Liver (tissue), 9 donors: ENCODE measurements around the gene AADACL4. TPM values are rescaled to one million over a fixed set of nuclear protein-coding genes. Genes with fewer than 3 reads are reported as not detected.

Source experiments
- DNase-seq: peaks from one replicate; pipeline ENCODE4 v3.0.0-alpha.2; 2017; ENCODE audit warnings: low spot score
- H3K27ac ChIP-seq, 2 donors: one replicate each; pipeline ENCODE4 v1.7.0; 2013; ENCODE audit warnings: inconsistent platforms in 2 of 2, low read length in 2 of 2, control low read depth in 1 of 2, low read depth in 1 of 2, mild to moderate bottlenecking in 1 of 2
- H3K27me3 ChIP-seq, 4 donors: one replicate each; pipeline versions ENCODE4 v1.6.1 to v1.7.0; 2013; ENCODE audit warnings: low read length in 3 of 4, inconsistent platforms in 1 of 4, mild to moderate bottlenecking in 1 of 4, moderate library complexity in 1 of 4; ENCODE audit not compliant: control insufficient read depth in 4 of 4, insufficient read depth in 4 of 4
- H3K36me3 ChIP-seq, 4 donors: one replicate each; pipeline versions ENCODE4 v1.6.1 to v1.7.0; 2013; ENCODE audit warnings: low read length in 3 of 4, mild to moderate bottlenecking in 3 of 4, low read depth in 1 of 4, moderate library complexity in 1 of 4; ENCODE audit not compliant: control insufficient read depth in 4 of 4, insufficient read depth in 3 of 4
- H3K4me1 ChIP-seq, 4 donors: one replicate each; pipeline versions ENCODE4 v1.6.1 to v1.7.0; 2013; ENCODE audit warnings: low read length in 3 of 4, mild to moderate bottlenecking in 3 of 4, moderate library complexity in 1 of 4; ENCODE audit not compliant: control insufficient read depth in 4 of 4, insufficient read depth in 4 of 4
- H3K4me3 ChIP-seq, 3 donors: one replicate each; pipeline versions ENCODE4 v1.6.1 to v1.7.0; 2013; ENCODE audit warnings: low read length in 3 of 3, control low read depth in 1 of 3, low read depth in 1 of 3, mild to moderate bottlenecking in 1 of 3
- H3K9ac ChIP-seq, 2 donors: one replicate each; pipeline ENCODE4 v1.7.0; 2013; ENCODE audit warnings: low read length in 2 of 2, mild to moderate bottlenecking in 2 of 2, moderate library complexity in 2 of 2, control low read depth in 1 of 2, low read depth in 1 of 2
- H3K9me3 ChIP-seq, 4 donors: one replicate each; pipeline versions ENCODE4 v1.6.1 to v1.7.0; 2013; ENCODE audit warnings: low read length in 3 of 4; ENCODE audit not compliant: control insufficient read depth in 4 of 4
- ATF3 ChIP-seq: IDR thresholded peaks from 2 replicates; pipeline ENCODE4 v1.6.1; 2016; ENCODE audit warnings: antibody characterized with exemption
- EGR1 ChIP-seq, 2 donors: IDR thresholded peaks; 2 replicates each; pipeline ENCODE4 v1.6.1; 2016 to 2018; ENCODE audit warnings: antibody characterized with exemption in 2 of 2, low read depth in 2 of 2
- FOXA1 ChIP-seq: IDR thresholded peaks from 2 replicates; pipeline ENCODE4 v1.6.1; 2016; ENCODE audit warnings: antibody characterized with exemption
- FOXA2 ChIP-seq: IDR thresholded peaks from 2 replicates; pipeline ENCODE4 v1.6.1; 2016; ENCODE audit warnings: antibody characterized with exemption
- GABPA ChIP-seq, 2 donors: IDR thresholded peaks in 1 of 2; conservative IDR thresholded peaks in 1 of 2; 2 replicates each; pipeline ENCODE4 v1.6.1; 2016; ENCODE audit warnings: antibody characterized with exemption in 2 of 2, mild to moderate bottlenecking in 1 of 2, moderate library complexity in 1 of 2
- HNF4A ChIP-seq, 2 donors: conservative IDR thresholded peaks; 2 replicates each; pipeline ENCODE4 v1.6.1; 2016; ENCODE audit warnings: antibody characterized with exemption in 2 of 2, mild to moderate bottlenecking in 2 of 2
- HNF4G ChIP-seq: IDR thresholded peaks from 2 replicates; pipeline ENCODE4 v1.6.1; 2016; ENCODE audit warnings: antibody characterized with exemption
- JUND ChIP-seq, 2 donors: IDR thresholded peaks; 2 replicates each; pipeline ENCODE4 v1.6.1; 2016; ENCODE audit warnings: antibody characterized with exemption in 2 of 2
- MAX ChIP-seq: IDR thresholded peaks from 2 replicates; pipeline ENCODE4 v1.6.1; 2016; ENCODE audit warnings: antibody characterized with exemption
- NR2F2 ChIP-seq: IDR thresholded peaks from 2 replicates; pipeline ENCODE4 v1.6.1; 2016; ENCODE audit warnings: antibody characterized with exemption
- RAD21 ChIP-seq, 2 donors: IDR thresholded peaks; 2 replicates each; pipeline ENCODE4 v1.6.1; 2016; ENCODE audit warnings: antibody characterized with exemption in 2 of 2, mild to moderate bottlenecking in 2 of 2
- TAF1 ChIP-seq: conservative IDR thresholded peaks from 2 replicates; pipeline ENCODE4 v1.6.1; 2016; ENCODE audit warnings: antibody characterized with exemption, mild to moderate bottlenecking
- YY1 ChIP-seq: IDR thresholded peaks from 2 replicates; pipeline ENCODE4 v1.6.1; 2016; ENCODE audit warnings: antibody characterized with exemption, mild to moderate bottlenecking
- ZBTB33 ChIP-seq: IDR thresholded peaks from 2 replicates; pipeline ENCODE4 v1.6.1; 2016; ENCODE audit warnings: antibody characterized with exemption
- WGBS: extraction: QIAGEN DNeasy Blood & Tissue Kit; methylation state at CpG from one replicate; pipeline ENCODE4 v1.1.7; 2013; 5-methylcytosine and 5-hydroxymethylcytosine counted together
- polyA plus RNA-seq, 2 donors: library from polyadenylated mRNA; stranded (reverse) in 1 of 2; unstranded in 1 of 2; fragments of 200-250 nt in 1 of 2; fragments of >200 nt in 1 of 2; fragmentation: Nextera tagmentation in 1 of 2; extraction: Ambion mirVana in 1 of 2; gene quantifications; one replicate each; pipeline versions ENCODE4 v1.2.1 to v1.2.3, GENCODE V29; 2013 to 2015
- total RNA-seq, 2 donors: library from RNA; depleted of rRNA; stranded (reverse); fragments of >200 nt; gene quantifications; one replicate each; pipeline ENCODE4 v1.2.3, GENCODE V29; 2014
- TF ChIP-seq, protein P1 (sequence below): IDR thresholded peaks from 2 replicates; pipeline ENCODE4 v1.6.1; 2016; ENCODE audit warnings: antibody characterized with exemption, mild to moderate bottlenecking
- donor health status: healthy.
- donor health status: healthy.
- donor health status: healthy.
- donor health status: healthy.
- donor health status: healthy.

The AADACL4 gene
- total and polyA plus RNA-seq, 4 donors, result not detected

- TF ChIP-seq ATF3 (no peak), HNF4G (no peak), MAX (no peak)
These were observed 12.8 kb upstream of the AADACL4 start (continued) for GRCh38 chr1:12630946-12631530.

DNA sequence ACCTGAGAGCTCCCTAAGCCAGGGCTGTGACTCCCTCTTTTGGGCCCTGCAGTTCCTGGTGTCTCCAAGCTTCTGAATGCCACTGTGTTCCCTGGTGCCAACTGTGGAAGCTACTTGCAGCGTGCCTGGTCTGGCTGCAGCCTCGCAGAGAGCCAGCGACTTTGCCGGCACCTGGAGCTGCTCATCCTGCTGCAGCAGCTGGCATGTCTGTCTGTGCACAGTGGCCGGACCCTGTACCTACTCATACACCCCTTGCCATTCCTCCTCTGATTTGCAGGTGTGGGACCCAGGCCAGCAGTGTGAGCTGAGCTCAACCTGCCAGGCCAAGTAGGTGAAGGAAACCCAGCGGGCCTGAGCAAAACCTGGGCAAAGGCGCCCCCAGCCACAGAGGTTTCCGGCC lies 12.3 kb upstream of the AADACL4 start:
- TF ChIP-seq HNF4A (conservative IDR thresholded peaks at IDR 0.05), result no peak
- TF ChIP-seq EGR1 (IDR thresholded peaks at IDR 0.05; ENCODE audit: low read depth in 2 of 2), result no peak
- TF ChIP-seq FOXA1, result no peak
- no peak overlapping the region for H3K9ac ChIP-seq
- no peaks in the 10 kb centered on the region for H3K4me1 ChIP-seq
- H3K36me3 ChIP-seq, result no peaks in the 10 kb centered on the region
- no peak overlapping the region for H3K27ac ChIP-seq
- H3K27me3 ChIP-seq, result no peaks in the 10 kb centered on the region
- no peak for DNase-seq
- no peak overlapping the region for H3K4me3 ChIP-seq
- no peaks in the 10 kb centered on the region for H3K9me3 ChIP-seq
- 93% methylated on average over 8 of the region's 8 CpGs for WGBS

- no peak overlapping the region for H3K27ac ChIP-seq
- 64% methylated on average over 8 of the region's 8 CpGs for WGBS
- H3K9me3 ChIP-seq, result peaks cover 0 to 7% (median 2%) of the 10 kb centered on the region in 4 donors
- H3K9ac ChIP-seq, result no peak overlapping the region
- peaks cover 0 to 3% (median 0%) of the 10 kb centered on the region in 4 donors for H3K4me1 ChIP-seq
- no peak overlapping the region for H3K4me3 ChIP-seq
- TF ChIP-seq ATF3, result no peak
- no peak for TF ChIP-seq JUND (IDR thresholded peaks at IDR 0.05)
- TF ChIP-seq GABPA (IDR thresholded peaks at IDR 0.05 in 1 of 2, conservative IDR thresholded peaks at IDR 0.05 in 1 of 2), result peak in 1 of 2 donors; percentile 22
- TF ChIP-seq, protein P1, sequence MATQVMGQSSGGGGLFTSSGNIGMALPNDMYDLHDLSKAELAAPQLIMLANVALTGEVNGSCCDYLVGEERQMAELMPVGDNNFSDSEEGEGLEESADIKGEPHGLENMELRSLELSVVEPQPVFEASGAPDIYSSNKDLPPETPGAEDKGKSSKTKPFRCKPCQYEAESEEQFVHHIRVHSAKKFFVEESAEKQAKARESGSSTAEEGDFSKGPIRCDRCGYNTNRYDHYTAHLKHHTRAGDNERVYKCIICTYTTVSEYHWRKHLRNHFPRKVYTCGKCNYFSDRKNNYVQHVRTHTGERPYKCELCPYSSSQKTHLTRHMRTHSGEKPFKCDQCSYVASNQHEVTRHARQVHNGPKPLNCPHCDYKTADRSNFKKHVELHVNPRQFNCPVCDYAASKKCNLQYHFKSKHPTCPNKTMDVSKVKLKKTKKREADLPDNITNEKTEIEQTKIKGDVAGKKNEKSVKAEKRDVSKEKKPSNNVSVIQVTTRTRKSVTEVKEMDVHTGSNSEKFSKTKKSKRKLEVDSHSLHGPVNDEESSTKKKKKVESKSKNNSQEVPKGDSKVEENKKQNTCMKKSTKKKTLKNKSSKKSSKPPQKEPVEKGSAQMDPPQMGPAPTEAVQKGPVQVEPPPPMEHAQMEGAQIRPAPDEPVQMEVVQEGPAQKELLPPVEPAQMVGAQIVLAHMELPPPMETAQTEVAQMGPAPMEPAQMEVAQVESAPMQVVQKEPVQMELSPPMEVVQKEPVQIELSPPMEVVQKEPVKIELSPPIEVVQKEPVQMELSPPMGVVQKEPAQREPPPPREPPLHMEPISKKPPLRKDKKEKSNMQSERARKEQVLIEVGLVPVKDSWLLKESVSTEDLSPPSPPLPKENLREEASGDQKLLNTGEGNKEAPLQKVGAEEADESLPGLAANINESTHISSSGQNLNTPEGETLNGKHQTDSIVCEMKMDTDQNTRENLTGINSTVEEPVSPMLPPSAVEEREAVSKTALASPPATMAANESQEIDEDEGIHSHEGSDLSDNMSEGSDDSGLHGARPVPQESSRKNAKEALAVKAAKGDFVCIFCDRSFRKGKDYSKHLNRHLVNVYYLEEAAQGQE, result no peak
- no peaks in the 10 kb centered on the region for H3K27me3 ChIP-seq
- H3K36me3 ChIP-seq, result no peaks in the 10 kb centered on the region
- no peak for DNase-seq
These were observed 9.7 kb upstream of the AADACL4 start for GRCh38 chr1:12634156-12634555.

DNA sequence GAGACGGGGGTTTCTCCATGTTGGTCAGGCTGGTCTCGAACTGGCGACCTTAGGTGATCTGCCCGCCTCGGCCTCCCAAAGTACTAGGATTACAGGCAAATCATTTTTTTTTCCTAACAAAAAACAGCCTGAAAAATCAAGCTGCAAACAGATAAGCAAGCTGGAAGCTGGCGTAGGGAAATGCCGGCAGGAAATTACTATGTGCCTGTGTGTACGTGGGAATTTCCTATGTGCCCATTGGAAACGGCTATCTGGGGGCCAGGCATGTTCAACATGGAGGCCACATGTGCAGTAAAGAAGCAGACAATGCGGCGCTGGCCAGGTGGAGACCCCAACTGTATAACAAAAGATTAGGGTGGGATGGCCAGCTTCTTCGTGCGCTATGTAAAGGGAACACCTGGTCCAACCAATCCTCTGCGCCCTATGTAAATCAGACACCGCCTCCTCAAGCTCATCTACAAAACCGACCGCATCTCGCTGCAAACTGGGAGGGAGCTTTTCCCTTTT lies 9.1 kb upstream of the AADACL4 start:
- Histone ChIP-seq H3K9ac (no peak overlapping the region), H3K27me3 (no peaks in the 10 kb centered on the region), H3K4me3 (no peak overlapping the region), H3K9me3 (peaks cover 4 to 11% (median 5%) of the 10 kb centered on the region in 4 donors), H3K27ac (no peak overlapping the region), H3K36me3 (peaks cover 0 to 1% (median 0%) of the 10 kb centered on the region in 4 donors), H3K4me1 (peaks cover 0 to 3% (median 0%) of the 10 kb centered on the region in 4 donors)
- 83% methylated on average over 18 of the region's 18 CpGs for WGBS
- DNase-seq, result no peak
- TF ChIP-seq FOXA2 (no peak), JUND (IDR thresholded peaks at IDR 0.05) (no peak), TAF1 (no peak), ZBTB33 (no peak), FOXA1 (no peak), EGR1 (IDR thresholded peaks at IDR 0.05; ENCODE audit: low read depth in 2 of 2) (no peak), RAD21 (IDR thresholded peaks at IDR 0.05) (no peak), GABPA (IDR thresholded peaks at IDR 0.05 in 1 of 2, conservative IDR thresholded peaks at IDR 0.05 in 1 of 2) (no peak), YY1 (no peak), HNF4G (no peak), NR2F2 (no peak)
- TF ChIP-seq, protein P1, result no peak
